ENCODE measurements around the gene CMKLR1. TPM values are rescaled to one million over a fixed set of nuclear protein-coding genes. Genes with fewer than 3 reads are reported as not detected.

CMKLR1 gene
- total RNA-seq, 2 donors from 2014 or later, result not detected

- Mint-ChIP-seq H3K27me3 (peaks cover 12% of the 10 kb centered on the region), H3K4me3 (no peak overlapping the region)
These were observed 31.3 kb upstream of the CMKLR1 start for GRCh38 chr12:108370415-108370814.

DNA sequence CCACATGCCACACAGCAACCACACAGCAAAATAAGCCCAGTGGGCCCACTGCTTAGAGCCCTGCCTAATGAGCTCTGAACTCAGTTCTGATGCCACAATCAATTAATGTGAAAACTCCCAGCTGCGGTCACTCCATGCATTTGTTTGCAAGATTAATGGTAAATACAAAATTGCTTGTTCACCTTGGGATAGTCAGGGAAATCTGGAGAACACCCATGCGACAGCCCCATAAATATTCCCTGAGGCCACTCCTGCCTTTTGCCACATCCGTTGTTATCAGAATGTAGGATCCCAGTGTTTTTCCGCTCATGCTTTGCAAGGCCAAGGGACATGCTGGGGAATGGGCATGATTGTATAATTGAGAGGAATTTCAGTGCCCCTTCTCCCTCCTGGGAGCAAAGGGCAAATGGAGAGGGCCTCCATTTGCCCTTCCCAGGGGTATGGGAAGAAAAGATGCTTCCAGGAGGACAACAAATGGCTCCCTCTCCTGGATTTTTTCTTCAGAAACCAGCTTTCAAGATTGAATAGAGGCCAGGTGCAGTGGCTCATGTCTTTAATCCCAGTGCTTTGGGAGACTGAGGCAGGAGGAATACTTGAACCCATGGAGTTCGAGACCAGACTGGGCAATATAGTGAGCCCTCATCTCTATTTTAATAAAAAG, 30.8 kb upstream of the CMKLR1 start:
- ATAC-seq (replicated peaks), result no peak
- Mint-ChIP-seq H3K27me3 (peaks cover 12% of the 10 kb centered on the region), H3K27ac (no peak overlapping the region), H3K36me3 (ENCODE audit: low read depth) (no peaks in the 10 kb centered on the region), H3K4me3 (no peak overlapping the region), H3K4me1 (no peaks in the 10 kb centered on the region), H3K9me3 (peaks cover 19% of the 10 kb centered on the region)

More at GRCh38 chr12:108370415-108370814, 31.3 kb upstream of the CMKLR1 start:
- Mint-ChIP-seq H3K27ac (no peak overlapping the region), H3K36me3 (ENCODE audit: low read depth) (no peaks in the 10 kb centered on the region), H3K9me3 (peaks cover 19% of the 10 kb centered on the region), H3K4me1 (no peaks in the 10 kb centered on the region)
- ATAC-seq (replicated peaks), result no peak

GRCh38 chr12:108368089-108368488, 29.0 kb upstream of the CMKLR1 start:
- Mint-ChIP-seq H3K4me3 (no peak overlapping the region), H3K9me3 (peaks cover 6% of the 10 kb centered on the region), H3K27me3 (peaks cover 12% of the 10 kb centered on the region), H3K36me3 (ENCODE audit: low read depth) (no peaks in the 10 kb centered on the region), H3K4me1 (peaks cover 4% of the 10 kb centered on the region), H3K27ac (no peak overlapping the region)
- ATAC-seq (replicated peaks), result no peak

DNA sequence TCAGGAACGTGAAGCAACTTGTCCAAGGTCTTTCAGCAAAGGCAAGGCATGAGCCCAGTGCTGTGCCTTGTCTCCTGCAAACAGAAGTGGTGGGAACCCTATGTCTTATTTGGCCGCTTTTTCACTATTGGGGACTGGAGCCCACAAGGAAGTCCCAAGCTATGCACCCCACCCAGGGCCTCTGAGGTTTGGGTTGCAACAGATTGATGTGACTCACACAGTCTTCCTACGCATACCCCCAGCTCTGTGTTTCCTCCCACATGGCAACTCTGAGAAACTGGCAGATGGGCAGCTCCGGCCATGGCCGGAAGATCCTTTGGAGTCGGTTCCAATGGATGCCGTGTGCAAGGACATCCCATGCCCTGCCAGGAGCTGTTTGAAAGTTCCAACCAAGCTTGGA, 28.3 kb upstream of the CMKLR1 start:
- no peak for ATAC-seq (replicated peaks)
- peaks cover 1% of the 10 kb centered on the region for H3K9me3 Mint-ChIP-seq
- H3K27me3 Mint-ChIP-seq, result peaks cover 8% of the 10 kb centered on the region
- peaks cover 4% of the 10 kb centered on the region for H3K4me1 Mint-ChIP-seq
- H3K27ac Mint-ChIP-seq, result no peak overlapping the region
- no peak overlapping the region for H3K4me3 Mint-ChIP-seq
- no peaks in the 10 kb centered on the region for H3K36me3 Mint-ChIP-seq (ENCODE audit: low read depth)

DNA sequence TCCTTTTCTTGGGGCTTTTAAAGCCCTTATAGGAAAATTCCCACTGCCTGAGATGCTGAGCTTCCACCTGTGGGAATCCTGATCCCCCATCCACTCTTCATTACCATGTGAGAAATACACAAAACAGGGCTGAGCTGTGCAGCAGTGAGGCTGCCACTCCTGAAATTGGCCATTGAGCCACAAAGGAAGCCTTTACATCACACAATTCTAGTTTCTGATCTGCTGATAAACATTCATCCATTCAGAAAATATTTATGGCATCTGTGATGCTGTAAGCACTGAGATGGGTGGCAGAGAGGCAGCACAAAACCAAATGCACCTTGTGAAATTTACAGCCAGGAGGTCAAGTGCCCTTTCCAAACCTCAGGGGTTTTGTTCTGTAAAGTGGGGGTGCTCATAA, 26.2 kb upstream of the CMKLR1 start:
- Mint-ChIP-seq H3K27ac (no peak overlapping the region), H3K36me3 (ENCODE audit: low read depth) (no peaks in the 10 kb centered on the region), H3K4me3 (no peak overlapping the region), H3K27me3 (no peaks in the 10 kb centered on the region), H3K4me1 (peaks cover 4% of the 10 kb centered on the region), H3K9me3 (no peaks in the 10 kb centered on the region)
- ATAC-seq (replicated peaks), result no peak

DNA sequence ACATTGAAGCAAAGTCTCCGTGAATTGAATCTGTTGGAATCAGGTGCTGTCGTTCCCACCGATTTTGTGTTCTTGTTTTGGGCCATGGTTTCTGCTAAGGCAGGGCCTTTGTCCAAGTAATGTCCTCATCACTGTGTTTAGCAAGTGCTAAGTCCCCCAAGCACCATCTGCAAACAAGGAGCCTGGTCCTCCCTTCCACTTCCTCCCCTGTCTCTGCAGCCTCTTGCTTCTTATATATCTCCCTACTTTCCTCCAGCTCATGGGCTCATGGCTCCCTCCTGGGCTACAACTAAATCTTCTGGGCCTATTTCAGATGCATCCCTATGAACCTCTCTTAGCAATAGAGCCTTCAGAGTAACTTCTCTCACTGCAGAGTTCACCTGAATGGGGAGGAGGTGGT, 25.8 kb upstream of the CMKLR1 start:
- H3K4me1 Mint-ChIP-seq, result peaks cover 4% of the 10 kb centered on the region
- no peaks in the 10 kb centered on the region for H3K27me3 Mint-ChIP-seq
- no peaks in the 10 kb centered on the region for H3K9me3 Mint-ChIP-seq

DNA sequence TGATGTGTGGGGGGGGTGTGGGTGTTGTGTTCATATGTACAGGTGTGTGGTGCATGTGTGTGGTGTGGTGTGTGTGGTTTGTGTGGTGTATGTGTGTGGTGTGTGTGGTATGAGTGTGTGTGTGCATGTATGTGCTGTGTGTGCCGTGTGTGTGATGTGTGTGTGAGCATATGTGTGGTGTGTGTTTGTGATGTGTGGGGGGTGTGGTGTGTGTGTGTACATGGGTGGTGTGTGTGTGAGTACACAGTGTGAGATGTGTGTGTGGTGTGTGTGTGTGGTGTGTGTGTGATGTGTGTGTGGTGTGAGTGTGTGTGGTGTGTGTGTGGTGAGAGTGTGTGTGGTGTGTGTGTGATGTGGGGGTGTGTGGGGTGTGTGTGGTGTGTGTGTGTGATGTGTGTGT, 24.5 kb upstream of the CMKLR1 start:
- no peak for ATAC-seq (replicated peaks)
- H3K27ac Mint-ChIP-seq, result no peak overlapping the region
- H3K4me3 Mint-ChIP-seq, result no peak overlapping the region
- no peaks in the 10 kb centered on the region for H3K36me3 Mint-ChIP-seq (ENCODE audit: low read depth)
- peaks cover 4% of the 10 kb centered on the region for H3K4me1 Mint-ChIP-seq
- H3K27me3 Mint-ChIP-seq, result peaks cover 3% of the 10 kb centered on the region
- H3K9me3 Mint-ChIP-seq, result no peaks in the 10 kb centered on the region

More for the DNA sequence above, 25.8 kb upstream of the CMKLR1 start:
- Mint-ChIP-seq H3K36me3 (ENCODE audit: low read depth) (no peaks in the 10 kb centered on the region), H3K4me3 (no peak overlapping the region), H3K27ac (no peak overlapping the region)
- ATAC-seq (replicated peaks), result no peak

DNA sequence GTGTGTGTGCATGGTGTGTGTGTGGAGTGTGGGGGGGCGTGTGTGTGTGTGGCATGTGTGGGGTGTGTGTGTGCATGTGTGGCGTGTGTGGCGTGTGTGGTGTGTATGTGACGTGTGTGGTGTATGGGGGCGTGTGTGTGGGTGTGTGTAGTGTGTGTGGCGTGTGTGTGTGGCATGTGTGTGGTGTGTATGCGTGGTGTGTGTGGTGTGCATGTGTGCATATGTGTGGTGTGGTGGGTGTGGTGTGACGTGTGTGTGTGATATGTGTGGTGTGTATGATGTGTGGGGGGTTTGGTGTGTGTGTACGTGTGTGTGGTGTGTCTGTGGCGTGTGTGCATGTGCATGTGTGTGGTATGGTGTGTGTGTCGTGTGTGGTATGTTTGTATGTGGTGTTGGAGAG, 24.1 kb upstream of the CMKLR1 start:
- Mint-ChIP-seq H3K27me3 (peaks cover 6% of the 10 kb centered on the region), H3K4me3 (no peak overlapping the region), H3K27ac (no peak overlapping the region), H3K9me3 (no peaks in the 10 kb centered on the region), H3K36me3 (ENCODE audit: low read depth) (no peaks in the 10 kb centered on the region), H3K4me1 (peaks cover 4% of the 10 kb centered on the region)
- no peak for ATAC-seq (replicated peaks)

GRCh38 chr12:108361606-108362005, 22.5 kb upstream of the CMKLR1 start:
- Mint-ChIP-seq H3K27me3 (peaks cover 16% of the 10 kb centered on the region), H3K36me3 (ENCODE audit: low read depth) (no peaks in the 10 kb centered on the region), H3K4me3 (no peak overlapping the region), H3K9me3 (no peaks in the 10 kb centered on the region), H3K4me1 (peaks cover 4% of the 10 kb centered on the region), H3K27ac (no peak overlapping the region)
- ATAC-seq (replicated peaks), result no peak

DNA sequence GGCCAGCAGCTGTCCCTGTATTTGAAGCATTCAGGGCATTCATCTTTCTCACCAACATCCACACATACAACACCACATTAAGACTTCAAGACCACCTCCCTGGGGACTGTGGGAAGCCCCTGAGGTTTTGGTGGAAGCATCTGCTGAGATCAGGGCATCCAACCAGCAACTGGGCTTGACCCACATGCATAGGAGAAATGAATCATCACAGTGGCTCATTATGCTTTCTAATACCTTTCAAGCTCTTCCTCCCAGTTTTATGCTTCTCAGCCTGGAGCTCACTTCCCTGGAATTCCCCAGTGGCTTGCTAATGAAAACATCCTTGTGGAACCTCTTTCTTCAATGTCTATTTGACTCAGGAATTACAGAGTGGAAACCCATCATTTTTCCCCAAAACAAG, 21.4 kb upstream of the CMKLR1 start:
- no peak overlapping the region for H3K4me3 Mint-ChIP-seq

GRCh38 chr12:108360057-108360456, 20.9 kb upstream of the CMKLR1 start:
- Mint-ChIP-seq H3K27me3 (peaks cover 19% of the 10 kb centered on the region), H3K36me3 (ENCODE audit: low read depth) (no peaks in the 10 kb centered on the region), H3K27ac (no peak overlapping the region), H3K4me1 (peaks cover 4% of the 10 kb centered on the region), H3K9me3 (no peaks in the 10 kb centered on the region), H3K4me3 (no peak overlapping the region)
- ATAC-seq (replicated peaks), result no peak

More for the DNA sequence above, 21.4 kb upstream of the CMKLR1 start:
- peaks cover 18% of the 10 kb centered on the region for H3K27me3 Mint-ChIP-seq
- no peaks in the 10 kb centered on the region for H3K36me3 Mint-ChIP-seq (ENCODE audit: low read depth)
- no peaks in the 10 kb centered on the region for H3K9me3 Mint-ChIP-seq
- H3K27ac Mint-ChIP-seq, result no peak overlapping the region
- peaks cover 4% of the 10 kb centered on the region for H3K4me1 Mint-ChIP-seq
- ATAC-seq (replicated peaks), result no peak

DNA sequence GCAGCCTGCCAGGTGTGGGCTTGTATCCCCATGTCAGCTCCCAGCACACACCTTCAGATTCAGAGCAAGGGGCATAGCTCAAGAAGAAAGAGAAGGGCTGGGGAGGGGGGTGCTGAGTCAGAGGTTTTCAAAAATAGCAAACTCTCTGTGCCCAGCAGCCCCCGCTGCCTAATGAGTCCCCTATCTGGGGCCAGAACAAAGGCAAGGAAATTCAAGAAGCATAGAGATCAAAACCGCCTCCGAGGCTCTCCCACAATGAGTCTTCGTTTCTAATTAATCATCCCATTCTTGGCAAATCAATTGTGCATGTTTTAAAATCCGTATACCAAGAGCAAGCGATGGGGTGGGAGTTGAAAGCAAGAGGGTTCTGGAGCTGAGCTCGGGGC, 19.5 kb upstream of the CMKLR1 start:
- Mint-ChIP-seq H3K9me3 (no peaks in the 10 kb centered on the region), H3K27ac (no peak overlapping the region), H3K4me1 (peaks cover 2% of the 10 kb centered on the region), H3K4me3 (no peak overlapping the region), H3K36me3 (ENCODE audit: low read depth) (no peaks in the 10 kb centered on the region), H3K27me3 (peaks cover 19% of the 10 kb centered on the region)
- no peak for ATAC-seq (replicated peaks)

DNA sequence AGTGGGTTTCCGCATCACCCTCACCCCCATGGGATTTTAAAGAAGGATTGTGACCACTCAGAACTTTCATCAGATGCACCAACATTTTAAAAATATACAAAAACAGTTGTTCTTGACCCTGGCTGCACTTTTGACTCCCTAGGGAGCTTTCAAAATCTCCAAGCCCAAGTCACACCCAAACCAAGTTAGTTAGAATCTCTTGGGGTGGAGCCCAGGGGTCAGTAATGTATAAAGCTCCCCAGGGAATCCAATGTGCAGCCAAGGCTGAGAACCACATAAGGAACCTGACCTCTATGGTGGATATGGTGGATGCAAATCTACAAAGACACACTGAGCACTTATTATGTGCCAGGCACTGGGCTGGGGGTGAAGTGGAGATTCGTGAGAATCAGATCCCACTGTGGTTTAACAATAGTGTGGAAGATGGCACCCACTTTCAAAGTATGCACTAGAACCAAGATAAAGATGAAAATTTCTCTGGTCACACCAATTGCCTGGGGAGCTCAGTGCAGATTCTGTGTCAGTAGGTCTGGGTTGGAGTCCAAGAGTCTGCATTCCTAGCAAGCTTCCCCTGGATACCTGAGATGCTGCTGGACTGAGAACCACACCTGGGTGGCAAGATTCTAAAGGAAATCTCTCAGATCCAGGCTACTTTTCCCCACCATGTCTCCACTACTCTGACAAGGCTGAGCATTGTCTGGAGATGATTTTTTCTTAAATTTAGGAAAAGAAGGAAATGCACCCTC, 18.9 kb upstream of the CMKLR1 start:
- Mint-ChIP-seq H3K27ac (no peak overlapping the region), H3K9me3 (no peaks in the 10 kb centered on the region), H3K4me3 (no peak overlapping the region), H3K36me3 (ENCODE audit: low read depth) (no peaks in the 10 kb centered on the region), H3K4me1 (no peaks in the 10 kb centered on the region), H3K27me3 (peaks cover 19% of the 10 kb centered on the region)
- no peak for ATAC-seq (replicated peaks)

GRCh38 chr12:108356835-108357806, 18.0 kb upstream of the CMKLR1 start:
- peak; percentile 28 for ATAC-seq (replicated peaks)
- H3K36me3 Mint-ChIP-seq (ENCODE audit: low read depth), result no peaks in the 10 kb centered on the region
- no peak overlapping the region for H3K4me3 Mint-ChIP-seq
- H3K4me1 Mint-ChIP-seq, result no peaks in the 10 kb centered on the region
- peaks cover 19% of the 10 kb centered on the region for H3K27me3 Mint-ChIP-seq
- H3K9me3 Mint-ChIP-seq, result no peaks in the 10 kb centered on the region
- H3K27ac Mint-ChIP-seq, result no peak overlapping the region
